GM20431 (cell line): ENCODE measurements around the gene MAP3K1.
"Not testable (repeated sequence)": the region's sequence is repeated elsewhere in the genome, so short reads cannot be mapped to it uniquely, and the experiment has no call there.

Source experiments
- in situ Hi-C: fragments of 300-500 bp; cut with MseI, MboI; formaldehyde crosslinking; loops from one replicate; pipeline ENCODE4 v1.15.0; 2020; ENCODE audit warnings: low sequenced_read_pairs; ENCODE audit not compliant: unreplicated experiment

Gene MAP3K1

DNA sequence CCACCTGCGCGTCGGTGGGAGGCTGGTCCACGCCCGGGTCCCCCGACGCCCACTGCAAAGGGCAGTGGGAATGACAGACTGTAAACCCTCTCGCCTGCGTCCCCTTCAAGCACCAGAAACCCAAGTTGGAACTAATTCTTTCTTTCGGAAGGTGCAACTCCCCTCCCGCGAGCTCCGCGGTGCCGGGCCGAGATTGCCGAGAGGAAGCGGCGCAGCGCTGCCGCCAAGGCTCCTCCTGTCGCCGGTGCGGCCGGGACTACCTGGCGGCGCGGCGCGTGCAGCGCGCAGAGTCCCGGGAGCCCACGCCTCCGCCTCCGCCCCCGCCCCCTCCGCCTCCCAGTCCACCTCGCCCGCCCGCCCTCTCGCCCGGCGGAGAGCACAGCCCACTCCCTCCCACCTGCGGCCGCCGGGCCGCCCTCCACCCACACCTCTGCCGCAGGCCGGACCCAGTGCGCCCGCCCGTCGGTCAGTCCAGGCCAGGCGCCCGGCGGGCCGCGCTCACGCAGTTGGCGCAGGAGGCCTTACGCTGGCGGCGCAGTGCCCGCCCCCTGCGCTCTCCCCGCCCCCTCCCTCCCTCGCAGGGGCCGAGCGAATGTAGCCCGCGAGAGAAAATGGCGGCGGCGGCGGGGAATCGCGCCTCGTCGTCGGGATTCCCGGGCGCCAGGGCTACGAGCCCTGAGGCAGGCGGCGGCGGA, at the start of gene MAP3K1:
TSS of gene MAP3K1 (plus strand) at position 587 of the 695 bp plus-strand sequence. CDS start at position 612, 25 bp downstream.
- in situ Hi-C loops: no loop called here

DNA sequence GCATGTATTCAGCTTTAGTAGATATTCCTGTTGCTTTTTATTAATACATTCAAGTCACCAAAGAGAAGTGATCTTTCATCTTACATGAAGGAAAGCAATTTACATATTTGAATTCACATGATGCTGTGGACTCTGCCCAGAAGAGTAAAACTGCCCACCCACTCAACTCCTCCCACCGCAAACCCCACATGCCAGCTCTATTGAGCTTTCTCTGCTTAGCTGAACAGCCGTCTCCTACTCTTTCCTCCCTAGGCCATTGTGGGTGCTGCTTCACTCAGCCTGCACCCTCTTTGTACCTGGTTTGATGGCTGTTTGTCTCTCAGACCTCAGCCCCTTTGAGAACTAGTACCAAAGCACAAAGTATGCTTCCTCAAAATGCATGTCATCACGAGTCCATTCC, 48.4 kb upstream of the MAP3K1 start:
- in situ Hi-C loops: no loop called here

DNA sequence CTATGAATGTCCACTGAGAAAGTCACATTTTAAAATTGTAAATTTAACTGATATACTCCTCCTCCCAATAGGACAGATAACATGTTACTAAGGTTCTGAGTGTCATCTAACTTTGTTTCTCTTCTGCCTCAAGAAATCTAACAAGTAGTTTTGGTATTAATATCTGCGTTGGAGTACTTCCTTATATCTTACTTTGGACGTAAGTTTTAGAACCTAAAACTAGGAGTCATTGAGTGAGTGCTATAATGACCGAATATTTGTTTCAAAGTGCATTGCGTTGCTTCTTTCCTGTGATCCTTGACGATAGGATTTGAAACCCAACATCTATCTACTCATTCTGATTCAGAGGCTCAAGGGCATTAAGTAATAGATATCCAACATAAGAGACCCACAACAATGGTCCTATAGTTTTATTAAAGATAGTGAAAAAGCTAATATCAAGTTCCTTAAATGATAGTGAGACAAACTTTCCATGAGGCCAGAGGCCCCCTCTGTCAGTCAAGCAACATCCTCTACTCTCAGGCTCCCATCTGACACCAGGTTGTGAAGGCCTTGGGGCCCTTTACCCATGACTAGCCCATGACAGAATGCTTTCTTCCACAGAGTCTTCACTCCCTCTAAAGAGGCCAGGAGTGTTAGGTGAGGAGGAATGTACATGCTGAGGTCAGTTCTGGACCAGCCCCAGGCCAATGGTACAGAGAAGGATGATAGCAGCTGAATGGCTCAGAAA, 45.3 kb upstream of the MAP3K1 start:
- in situ Hi-C loops: no loop called here

DNA sequence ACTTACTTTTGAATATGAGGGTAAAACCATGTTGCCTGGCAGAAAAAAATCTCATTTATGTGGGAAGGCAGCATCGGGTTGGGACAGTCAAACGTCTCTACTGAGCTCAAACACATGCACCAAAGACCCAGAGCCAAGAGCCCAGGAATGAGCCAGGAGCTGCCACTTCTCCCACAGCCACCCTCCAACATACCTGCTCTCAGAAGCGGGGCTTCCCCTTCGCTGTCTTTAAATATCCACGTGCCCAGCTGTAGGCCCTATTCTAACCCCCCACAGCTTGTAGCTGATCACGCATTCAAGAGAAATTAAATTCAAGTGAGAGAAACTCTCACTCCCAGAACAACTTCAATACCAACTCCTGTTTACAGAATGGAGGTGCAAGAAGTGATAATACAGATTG, 42.6 kb upstream of the MAP3K1 start:
- in situ Hi-C loops: no loop called here

DNA sequence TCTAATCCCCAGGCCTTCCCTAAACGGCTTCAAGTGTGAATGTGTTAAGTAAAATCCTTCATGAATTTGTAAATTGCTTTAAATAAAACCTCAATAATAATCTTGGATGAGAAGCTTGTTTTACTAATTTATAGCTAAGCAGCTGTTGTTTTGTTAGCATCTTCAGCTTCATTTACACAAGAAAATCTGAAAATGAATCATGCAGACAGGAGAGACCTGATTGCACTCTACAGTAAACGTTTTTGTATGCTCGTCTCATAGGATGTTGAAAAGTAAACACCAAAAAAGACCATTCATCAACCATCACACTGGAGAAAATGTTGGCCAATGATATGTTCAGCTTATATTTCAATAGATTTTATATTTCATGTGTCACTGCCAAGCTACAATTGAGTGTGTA, 40.4 kb upstream of the MAP3K1 start:
- in situ Hi-C loops: no loop called here

DNA sequence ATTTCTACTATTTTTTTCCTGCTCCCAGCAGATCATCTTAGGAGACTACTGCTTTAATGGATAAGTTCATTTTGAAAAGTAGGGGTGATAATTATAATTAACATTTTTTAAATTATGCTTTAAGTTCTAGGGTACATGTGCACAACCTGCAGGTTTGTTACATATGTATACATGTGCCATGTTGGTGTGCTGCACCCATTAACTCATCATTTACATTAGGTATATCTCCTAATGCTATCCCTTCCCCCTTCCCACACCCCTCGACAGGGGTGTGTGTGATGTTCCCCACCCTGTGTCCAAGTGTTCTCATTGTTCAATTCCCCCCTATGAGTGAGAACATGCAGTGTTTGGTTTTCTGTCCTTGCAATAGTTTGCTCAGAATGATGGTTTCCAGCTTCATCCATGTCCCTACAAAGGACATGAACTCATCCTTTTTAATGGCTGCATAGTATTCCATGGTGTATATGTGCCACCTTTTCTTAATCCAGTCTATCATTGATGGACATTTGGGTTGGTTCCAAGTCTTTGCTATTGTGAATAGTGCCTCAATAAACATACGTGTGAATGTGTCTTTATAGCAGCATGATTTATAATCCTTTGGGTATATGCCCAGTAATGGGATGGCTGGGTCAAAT, 39.0 kb upstream of the MAP3K1 start:
- in situ Hi-C loops: not testable (repeated sequence)

DNA sequence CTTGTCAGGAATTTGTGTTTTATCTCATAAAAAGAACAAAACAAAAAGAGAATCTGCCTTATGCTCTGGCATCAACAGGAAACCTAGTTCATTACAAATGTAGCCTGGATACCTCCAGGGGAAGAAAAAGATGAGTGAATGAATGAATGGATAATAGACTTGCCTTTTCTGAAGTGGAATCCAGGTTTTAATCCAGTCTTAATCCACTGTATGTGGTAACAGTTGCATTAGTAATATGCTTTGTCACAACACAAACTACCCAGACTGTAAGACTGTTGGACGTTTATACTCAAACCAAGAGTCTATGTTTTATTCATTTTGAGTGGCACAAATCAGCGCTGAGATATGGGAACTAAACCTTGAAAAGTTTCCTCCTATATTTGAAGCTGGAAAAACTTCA, 32.1 kb upstream of the MAP3K1 start:
- in situ Hi-C loops: no loop called here

DNA sequence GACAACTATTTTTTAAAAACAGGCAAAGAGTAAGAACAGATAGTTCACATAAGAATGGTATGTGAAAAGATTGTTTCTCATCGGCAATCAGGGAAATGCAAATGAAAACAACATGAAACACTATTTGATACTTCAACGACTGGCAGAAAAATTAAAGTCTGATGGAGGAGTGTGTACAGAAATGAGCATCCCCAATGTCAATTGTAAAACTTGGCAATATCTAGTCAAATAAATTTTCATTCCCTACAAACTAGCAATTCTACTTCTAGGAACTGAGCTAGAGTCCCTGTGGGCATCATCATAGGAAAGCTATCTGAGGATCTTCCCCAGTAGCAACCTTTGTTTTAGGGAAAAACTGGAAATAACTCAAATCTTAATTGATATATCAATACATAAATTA, 29.0 kb upstream of the MAP3K1 start:
- in situ Hi-C loops: no loop called here

DNA sequence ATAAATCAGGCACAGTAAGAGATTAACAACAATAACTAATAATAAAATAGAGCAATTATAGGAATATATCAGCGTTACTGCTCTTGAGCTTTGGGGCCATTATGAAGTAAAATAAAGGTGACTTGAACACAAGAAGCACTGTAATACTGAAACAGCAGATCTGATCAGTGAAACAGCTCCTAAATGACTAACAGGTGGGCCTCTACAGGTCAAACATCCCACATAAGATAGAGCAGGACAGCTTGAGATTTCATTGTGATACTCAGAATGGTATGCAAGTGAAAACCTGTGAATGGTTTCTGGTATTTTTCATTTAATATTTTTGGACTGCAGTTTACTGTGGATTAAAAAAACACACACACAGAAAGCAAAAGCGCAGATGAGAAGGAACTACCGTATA, 24.0 kb upstream of the MAP3K1 start:
- in situ Hi-C loops: no loop called here

DNA sequence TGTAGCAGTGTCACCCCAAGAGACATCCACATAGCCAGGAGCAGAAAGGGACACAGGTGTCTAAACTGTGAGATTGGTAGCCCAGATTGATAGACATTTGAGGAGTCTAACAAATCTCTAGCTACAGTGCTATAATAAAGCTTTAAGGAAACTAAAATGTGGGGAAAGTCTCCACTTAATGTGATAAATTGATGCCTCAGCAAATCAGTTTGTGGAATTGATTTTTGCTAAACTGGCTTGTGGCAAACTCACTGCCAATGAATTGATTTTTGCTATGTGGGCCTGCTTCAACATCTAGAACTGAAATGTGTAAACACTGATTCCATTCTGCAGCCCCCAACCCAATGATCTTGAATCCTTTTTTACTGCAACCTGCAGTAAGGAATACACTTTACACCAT, 16.8 kb upstream of the MAP3K1 start:
- in situ Hi-C loops: no loop called here

DNA sequence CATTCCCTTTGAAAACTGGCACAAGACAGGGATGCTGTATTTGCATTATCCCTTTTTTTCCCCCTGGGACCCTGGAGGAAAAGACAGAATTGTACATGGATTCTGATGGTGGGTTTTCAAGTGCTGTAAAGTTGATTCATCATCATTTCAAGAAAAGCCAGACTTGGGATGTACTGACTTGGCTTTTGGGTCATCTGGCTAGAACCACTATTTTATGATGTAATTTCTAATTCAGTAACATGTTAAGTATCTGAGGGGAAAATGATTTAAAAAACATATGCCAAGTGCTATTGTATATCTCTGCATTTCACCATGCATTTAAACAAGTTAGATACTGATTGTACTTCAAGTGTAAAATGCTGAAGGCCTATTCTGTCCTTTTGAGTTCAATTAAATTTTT, 15.2 kb upstream of the MAP3K1 start:
- in situ Hi-C loops: no loop called here

DNA sequence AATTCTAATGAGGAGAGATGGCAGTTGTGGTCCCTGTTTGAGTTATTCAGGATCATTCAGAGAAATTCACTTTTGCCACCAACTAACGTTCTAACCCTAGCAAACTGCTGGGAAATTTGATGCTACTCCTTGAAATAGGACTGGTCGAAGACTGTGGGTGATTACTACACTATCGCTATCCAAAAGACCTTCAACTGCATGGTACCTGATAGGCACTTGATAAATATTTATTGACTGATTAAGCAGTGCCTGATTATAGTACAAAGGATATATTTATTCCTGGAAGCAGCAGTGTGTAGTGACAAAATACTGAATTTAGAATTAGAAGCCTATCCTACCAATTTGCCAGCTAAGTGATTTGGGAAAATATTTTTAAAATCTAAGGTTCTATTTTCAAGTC, 14.1 kb upstream of the MAP3K1 start:
- in situ Hi-C loops: no loop called here

DNA sequence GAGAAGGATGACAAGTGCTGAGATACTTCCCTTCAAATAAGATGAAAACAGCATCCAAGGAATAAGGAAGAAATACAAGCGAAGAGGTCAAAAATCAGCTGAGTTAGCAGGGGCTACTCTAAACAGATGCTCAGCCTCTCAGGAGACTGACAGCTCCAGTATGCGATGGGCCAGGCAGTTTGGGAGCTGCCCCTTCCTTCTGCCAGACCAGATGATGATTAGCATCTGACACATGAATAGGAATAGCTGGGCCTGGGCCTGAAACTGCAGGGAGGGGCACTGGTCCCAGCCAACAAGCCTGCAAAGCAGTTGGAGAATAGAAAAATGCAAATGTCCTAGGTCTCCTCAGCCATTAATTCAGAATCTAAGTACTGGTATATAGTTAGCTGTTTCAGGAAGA, 13.1 kb upstream of the MAP3K1 start:
- in situ Hi-C loops: no loop called here

DNA sequence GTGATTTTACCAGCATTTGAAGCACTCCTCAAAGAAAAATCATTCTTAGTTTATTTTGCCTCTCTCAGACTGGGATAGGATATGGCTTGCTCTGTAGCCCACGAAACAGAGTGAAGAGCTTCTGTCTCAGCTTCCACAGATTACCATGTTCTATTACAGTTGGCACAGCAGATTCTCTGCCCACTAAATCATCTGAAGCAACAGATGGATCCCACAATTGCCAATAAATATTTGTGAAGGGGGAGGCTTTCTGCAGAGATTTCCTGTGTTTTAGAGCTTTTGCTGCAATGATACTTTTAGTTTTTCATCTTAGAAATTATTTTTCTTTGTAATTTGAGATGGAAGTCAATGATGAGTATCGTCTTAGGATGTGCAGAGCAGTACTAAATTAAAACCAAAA, 12.3 kb upstream of the MAP3K1 start:
- in situ Hi-C loops: no loop called here

DNA sequence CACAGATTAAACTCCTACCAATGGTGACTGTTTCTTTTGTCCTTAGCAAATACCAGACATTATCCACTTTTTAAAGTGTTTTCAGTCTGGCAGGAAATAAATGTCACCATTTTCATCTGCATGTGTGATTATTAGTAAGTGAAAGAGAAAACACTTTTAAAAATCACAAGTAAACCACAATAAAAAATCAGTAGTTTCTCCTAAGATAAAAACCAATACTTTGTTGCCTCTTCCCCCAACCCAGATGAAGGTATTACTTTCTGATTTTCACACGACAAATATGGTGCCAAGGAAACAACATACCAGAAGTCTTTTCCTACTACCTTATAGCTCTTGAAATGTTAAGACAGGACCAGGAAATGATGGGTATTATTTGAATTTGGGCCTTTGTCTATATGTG, 11.5 kb upstream of the MAP3K1 start:
- in situ Hi-C loops: no loop called here

DNA sequence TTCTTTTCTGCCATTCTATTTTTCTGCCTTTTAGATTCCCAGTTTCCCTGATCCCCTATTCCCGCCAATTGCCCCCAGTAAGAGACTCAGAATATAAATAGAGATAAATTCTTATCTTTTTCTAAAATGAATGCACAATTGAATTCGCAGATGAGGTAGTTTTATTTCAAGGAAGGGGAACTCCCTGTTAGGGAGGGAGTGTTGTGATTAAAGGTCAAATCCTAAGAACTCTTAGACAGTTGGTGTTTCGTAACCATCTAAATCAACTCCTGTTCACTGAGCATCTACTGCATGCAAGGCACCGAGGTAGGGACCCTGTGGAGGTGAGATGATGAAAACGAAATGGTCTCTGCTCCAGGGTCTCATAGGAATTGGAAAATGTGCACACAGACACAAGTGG, 7.7 kb upstream of the MAP3K1 start:
- in situ Hi-C loops: no loop called here

DNA sequence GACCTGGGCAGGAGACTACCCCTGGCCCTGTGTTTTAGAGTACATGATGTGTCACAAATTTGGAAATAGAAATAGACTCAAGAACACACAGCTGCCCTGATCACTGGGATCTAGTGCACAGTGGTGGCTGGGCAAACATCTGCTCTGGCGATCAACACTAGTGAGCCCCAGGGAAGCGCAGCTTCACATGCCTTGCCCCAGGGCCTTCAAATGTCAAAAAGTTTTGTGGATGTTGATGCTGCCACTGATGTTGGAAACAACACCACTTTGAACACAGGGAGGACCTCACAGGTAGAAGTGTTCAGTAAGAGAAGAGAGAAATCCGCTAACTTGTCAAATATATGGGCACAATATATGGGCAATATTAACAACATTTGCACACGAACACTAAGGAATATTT, 7.1 kb upstream of the MAP3K1 start:
- in situ Hi-C loops: no loop called here

DNA sequence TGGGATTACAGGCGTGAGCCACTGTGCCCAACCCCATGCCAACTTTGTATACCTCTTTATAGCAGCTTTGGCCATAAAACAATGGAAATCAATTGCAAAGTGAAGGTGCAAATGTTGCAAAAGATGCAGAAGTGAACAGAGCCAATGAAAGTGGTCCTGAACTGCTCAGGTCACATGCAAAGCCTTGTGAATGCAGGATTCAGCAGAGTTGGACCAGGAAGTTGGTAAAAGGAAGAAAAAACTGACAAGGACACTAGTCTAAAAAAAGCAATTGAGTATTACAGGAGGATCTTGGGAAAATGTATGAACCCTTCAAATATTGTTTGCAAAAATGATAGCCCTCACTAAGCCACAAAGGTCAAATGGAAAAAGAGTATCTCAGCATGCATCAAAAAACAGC, 4.5 kb upstream of the MAP3K1 start:
- in situ Hi-C loops: no loop called here

DNA sequence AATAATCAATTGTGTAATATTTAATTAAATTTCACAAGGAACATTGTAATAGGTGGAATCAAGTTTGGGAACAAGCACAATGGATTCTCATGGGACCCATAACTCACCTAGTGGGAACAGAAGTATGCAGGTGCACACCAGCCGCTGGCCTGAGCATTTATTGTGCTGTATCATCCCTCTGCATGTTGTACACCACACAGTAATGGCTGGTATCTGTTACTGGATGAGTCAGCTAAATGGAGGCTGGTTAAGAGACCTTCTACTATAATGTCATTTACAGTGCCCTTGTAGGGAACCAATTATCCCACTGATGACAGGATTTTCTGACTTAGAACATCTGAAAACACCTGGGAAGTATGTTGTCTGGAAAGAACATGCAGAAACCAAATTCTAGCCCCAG, 3.2 kb upstream of the MAP3K1 start:
- in situ Hi-C loops: no loop called here

DNA sequence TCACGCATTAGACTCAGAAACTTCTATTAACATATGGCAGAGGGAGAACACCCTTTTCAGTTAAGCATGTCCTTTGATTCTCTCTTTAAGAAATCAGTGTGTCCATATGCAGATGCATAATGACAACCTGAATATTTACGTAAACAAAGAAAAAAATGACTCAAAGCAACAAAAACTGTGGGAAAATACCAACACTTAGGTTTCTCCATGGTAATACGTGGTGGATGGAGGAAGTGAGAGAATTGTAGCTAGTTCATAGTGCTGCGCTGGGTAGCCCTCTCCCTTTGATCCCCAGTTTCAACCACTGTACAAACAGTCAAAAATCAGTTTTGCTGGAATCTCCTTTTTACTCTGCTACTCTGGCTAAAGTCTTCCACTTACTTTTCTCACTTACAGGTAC, 2.0 kb upstream of the MAP3K1 start:
- in situ Hi-C loops: no loop called here

DNA sequence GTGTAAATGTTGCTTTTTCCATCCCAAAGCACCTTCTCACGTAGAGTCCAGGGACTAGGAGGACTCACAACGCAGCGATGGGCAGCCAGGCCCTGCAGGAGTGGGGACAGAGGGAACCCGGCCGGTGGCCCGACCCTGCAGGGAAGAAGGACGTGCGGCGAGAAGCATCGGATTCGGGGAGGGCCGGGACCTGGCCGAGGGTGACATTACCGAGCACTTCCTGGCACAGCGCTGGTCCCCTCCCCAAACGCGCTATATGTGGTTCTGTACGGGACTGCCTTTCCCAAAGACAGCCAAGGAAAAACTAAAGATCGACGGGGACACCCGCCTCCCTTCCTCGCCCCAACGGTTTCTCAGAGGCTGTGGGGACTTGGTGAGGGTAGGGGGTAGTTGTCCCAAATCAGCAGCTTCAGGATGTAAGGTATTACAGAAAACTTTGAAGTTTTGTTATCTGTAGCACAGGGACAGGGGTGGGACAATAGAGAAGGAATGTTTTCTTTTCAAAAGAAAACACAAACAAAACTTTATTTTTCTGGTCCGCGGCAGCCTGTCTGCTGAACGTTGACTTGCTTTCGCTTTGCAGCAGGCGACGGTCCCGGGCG, 887 bp upstream of the MAP3K1 start:
- in situ Hi-C loops: no loop called here
